ENCODE measurements around the gene ACP5. TPM values are rescaled to one million over a fixed set of nuclear protein-coding genes. Genes with fewer than 3 reads are reported as not detected.
"Not testable (repeated sequence)": the region's sequence is repeated elsewhere in the genome, so short reads cannot be mapped to it uniquely, and the experiment has no call there.

ACP5 gene
- 0.60 TPM for polyA plus RNA-seq (2013, experiment 1 of 2)
- polyA plus RNA-seq (2013, experiment 2 of 2) = 1.1 TPM

DNA sequence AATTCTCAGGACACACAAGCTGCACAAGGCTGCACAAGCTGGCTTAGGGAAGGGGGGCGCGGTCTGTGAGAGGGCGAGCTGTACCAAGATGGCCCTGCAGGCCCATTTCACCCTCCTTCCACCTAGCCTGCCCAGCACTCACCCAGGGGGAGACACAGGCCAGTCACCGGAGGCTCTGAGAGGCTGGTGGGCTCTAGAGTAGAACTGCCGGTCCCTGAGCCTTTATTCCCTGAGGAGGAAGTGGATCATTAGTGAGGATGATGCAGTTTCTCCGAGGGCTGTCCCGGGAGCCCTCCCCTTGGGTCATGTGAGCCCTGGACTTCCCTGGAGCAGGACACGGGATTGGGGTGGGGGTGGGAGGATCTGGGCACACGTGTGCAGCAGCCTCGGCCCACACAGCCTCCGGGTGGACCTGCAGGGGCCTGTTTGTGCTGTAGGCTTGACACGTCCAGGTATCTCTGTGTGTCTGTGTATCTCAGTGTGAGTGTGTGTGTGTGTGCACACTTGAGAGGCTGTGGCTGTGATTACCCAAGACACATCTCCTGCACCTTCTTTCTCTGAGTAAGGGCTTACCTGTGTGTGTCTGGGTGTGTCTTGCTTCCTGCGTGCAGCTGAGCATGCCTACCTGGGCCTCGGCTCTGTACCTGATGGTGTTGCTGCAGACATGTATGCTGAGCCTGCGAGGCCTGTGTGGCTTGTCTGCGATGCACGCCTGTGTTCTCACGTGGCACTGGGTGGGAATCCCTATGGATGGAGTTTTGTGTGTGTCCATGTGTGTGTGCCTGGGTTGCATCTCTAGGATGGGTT, at the start of gene ACP5:
ACP5 (minus strand) TSS at position 195 of the 807 bp plus-strand sequence. CDS start 328 bp downstream, outside the sequence.
- Histone ChIP-seq H3K4me3 (ENCODE audit: low read length) (peak within 1 kb of the TSS; percentile 51), H3K27ac (ENCODE audit: low read depth, low read length) (no peak within 1 kb of the TSS), H3K27me3 (ENCODE audit: insufficient read depth, low read length) (no peaks in the 10 kb centered on the region), H3K9ac (ENCODE audit: low read depth, low read length) (peak within 1 kb of the TSS; percentile 51; the same call in 1 of the 2 replicates), H3K36me3 (ENCODE audit: insufficient read depth, low read length) (no peaks in the 10 kb centered on the region), H3K4me1 (ENCODE audit: insufficient read depth, low read length) (peaks cover 3% of the 10 kb centered on the region; the same call in 1 of the 2 replicates), H3K9me3 (ENCODE audit: insufficient read depth, low read depth, low read length) (no peaks in the 10 kb centered on the region)
- WGBS = 87% methylated on average over 18 of the region's 18 CpGs

DNA sequence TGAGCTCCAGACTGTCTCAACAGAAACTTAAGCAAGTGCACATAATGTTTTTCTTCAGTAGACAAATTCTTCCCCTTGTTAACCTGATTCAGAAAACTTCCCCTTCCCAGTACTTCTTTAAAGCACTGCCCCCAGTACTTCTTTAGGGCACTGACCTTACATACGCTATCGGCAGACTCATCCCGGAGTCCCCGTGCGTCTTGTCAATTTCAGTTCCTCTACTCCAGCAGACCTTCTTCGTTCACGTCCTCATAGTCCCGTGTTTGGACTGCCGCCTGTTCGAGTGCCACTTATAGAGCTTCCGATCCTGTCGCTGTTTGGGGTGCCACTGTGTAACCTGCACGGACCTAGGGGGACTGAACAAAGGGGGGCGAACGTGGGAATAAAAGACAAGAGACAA, 48.8 kb upstream of the ACP5 start:
- no peak overlapping the region for H3K9ac ChIP-seq (ENCODE audit: low read depth, low read length)
- WGBS = 90% methylated on average over 15 of the region's 15 CpGs
- H3K9me3 ChIP-seq (ENCODE audit: insufficient read depth, low read depth, low read length) = no peaks in the 10 kb centered on the region
- H3K4me3 ChIP-seq (ENCODE audit: low read length) = no peak overlapping the region
- peaks cover 6% of the 10 kb centered on the region for H3K4me1 ChIP-seq (ENCODE audit: insufficient read depth, low read length)
- H3K27ac ChIP-seq (ENCODE audit: low read depth, low read length) = no peak overlapping the region
- H3K27me3 ChIP-seq (ENCODE audit: insufficient read depth, low read length) = peaks cover 13% of the 10 kb centered on the region; the same call in 1 of the 2 replicates
- H3K36me3 ChIP-seq (ENCODE audit: insufficient read depth, low read length) = no peaks in the 10 kb centered on the region; the same call in 1 of the 2 replicates

DNA sequence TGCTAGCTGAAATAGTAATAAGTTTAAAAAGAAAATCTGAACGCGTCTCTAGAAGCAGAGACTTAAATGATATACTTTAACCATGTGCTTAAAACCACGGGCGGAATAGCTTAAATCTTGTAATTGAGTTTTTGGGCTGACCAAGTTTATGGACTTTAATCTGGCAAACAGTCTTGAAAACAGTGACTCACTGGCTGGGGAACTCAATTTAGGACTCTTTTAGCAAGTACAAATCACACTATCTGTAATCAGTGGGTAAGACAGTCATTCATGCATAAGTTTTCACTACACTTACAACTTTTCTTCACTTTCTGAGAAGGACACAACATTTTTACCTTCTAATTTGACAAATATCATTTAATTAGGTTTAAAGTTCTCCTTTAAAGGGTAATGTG, 46.6 kb upstream of the ACP5 start:
- 91% methylated on average over 4 of the region's 4 CpGs for WGBS
- Histone ChIP-seq H3K9me3 (ENCODE audit: insufficient read depth, low read depth, low read length) (no peaks in the 10 kb centered on the region), H3K9ac (ENCODE audit: low read depth, low read length) (no peak overlapping the region), H3K27me3 (ENCODE audit: insufficient read depth, low read length) (peaks cover 13% of the 10 kb centered on the region; the same call in 1 of the 2 replicates), H3K4me3 (ENCODE audit: low read length) (peak overlapping the region; percentile 50), H3K36me3 (ENCODE audit: insufficient read depth, low read length) (peaks cover 19% of the 10 kb centered on the region), H3K27ac (ENCODE audit: low read depth, low read length) (no peak overlapping the region), H3K4me1 (ENCODE audit: insufficient read depth, low read length) (peaks cover 6% of the 10 kb centered on the region)

DNA sequence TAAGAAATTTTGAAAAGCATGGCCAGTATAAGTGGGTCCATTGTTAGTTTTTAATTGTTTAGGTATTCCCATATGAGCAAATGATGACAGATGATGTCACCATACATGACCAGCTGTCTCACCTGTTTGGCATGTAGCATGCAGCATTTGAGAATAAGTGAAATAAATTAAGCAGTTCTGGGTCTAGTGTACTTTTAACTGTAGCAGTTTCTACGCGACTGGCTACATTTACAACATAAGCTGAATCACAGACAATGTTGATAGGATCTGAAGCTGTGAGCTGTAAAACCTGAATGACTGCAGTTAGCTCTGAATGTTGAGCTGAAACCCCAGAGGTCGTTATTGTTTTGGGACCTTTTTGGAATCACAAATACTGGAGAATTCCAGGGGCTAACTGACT, 45.0 kb upstream of the ACP5 start:
- not testable (repeated sequence) for H3K27ac ChIP-seq (ENCODE audit: low read depth, low read length); H3K9ac ChIP-seq (ENCODE audit: low read depth, low read length); H3K4me1 ChIP-seq (ENCODE audit: insufficient read depth, low read length); H3K4me3 ChIP-seq (ENCODE audit: low read length)
- H3K9me3 ChIP-seq (ENCODE audit: insufficient read depth, low read depth, low read length) = peaks cover 16% of the 10 kb centered on the region
- H3K27me3 ChIP-seq (ENCODE audit: insufficient read depth, low read length) = peaks cover 13% of the 10 kb centered on the region; the same call in 1 of the 2 replicates
- 57% methylated on average over 1 of the region's 3 CpGs for WGBS
- peaks cover 36% of the 10 kb centered on the region for H3K36me3 ChIP-seq (ENCODE audit: insufficient read depth, low read length)

DNA sequence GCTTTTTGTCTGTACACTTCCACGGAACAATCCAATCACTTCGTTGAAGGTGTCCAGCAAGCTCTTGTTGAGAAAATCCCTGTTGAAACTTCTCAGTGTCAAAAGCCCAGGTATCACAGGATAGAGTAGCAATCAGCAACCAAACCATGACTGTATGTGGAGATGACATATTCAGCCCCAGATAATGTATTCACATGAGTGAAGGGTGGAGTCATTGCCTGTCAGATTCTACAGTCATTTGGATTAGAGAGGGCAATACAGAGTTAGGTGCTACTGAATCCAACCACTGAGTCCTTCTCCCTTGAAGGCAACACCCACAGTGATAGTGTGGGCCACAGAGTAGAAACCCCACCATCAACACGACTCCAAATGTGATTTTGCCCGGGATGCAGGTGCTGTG, 43.1 kb upstream of the ACP5 start:
- 87% methylated on average over 4 of the region's 4 CpGs for WGBS
- Histone ChIP-seq H3K4me1 (ENCODE audit: insufficient read depth, low read length) (peaks cover 6% of the 10 kb centered on the region), H3K27ac (ENCODE audit: low read depth, low read length) (no peak overlapping the region), H3K36me3 (ENCODE audit: insufficient read depth, low read length) (peaks cover 54% of the 10 kb centered on the region), H3K9ac (ENCODE audit: low read depth, low read length) (no peak overlapping the region), H3K27me3 (ENCODE audit: insufficient read depth, low read length) (peaks cover 13% of the 10 kb centered on the region; the same call in 1 of the 2 replicates), H3K9me3 (ENCODE audit: insufficient read depth, low read depth, low read length) (peaks cover 31% of the 10 kb centered on the region), H3K4me3 (ENCODE audit: low read length) (no peak overlapping the region)

DNA sequence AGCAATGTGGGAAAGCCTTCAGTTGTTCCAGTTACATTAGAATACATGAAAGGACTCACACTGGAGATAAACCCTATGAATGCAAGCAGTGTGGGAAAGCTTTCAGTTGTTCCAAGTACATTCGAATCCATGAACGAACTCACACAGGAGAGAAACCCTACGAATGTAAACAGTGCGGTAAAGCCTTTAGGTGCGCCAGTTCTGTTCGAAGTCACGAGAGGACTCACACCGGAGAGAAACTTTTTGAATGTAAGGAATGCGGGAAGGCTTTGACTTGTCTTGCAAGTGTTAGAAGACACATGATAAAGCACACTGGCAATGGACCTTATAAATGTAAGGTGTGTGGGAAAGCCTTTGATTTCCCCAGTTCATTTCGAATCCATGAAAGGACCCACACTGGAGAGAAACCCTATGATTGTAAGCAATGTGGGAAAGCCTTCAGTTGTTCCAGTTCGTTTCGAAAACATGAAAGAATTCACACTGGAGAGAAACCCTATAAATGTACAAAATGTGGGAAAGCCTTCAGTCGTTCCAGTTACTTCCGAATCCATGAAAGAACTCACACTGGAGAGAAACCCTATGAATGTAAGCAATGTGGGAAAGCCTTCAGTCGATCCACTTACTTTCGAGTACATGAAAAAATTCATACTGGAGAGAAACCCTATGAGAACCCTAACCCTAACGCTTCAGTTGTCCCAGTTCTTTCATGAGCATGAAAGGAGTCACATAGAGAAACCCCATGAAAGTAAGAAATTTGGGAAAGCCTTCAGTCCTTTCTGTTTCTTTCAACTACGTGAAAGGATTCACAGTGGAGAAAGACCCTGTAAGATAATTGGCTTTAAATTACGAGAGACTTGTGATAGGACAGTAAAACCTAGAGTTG, 40.0 kb upstream of the ACP5 start:
- WGBS = 96% methylated on average over 19 of the region's 19 CpGs
- no peak overlapping the region for H3K9ac ChIP-seq (ENCODE audit: low read depth, low read length)
- H3K27me3 ChIP-seq (ENCODE audit: insufficient read depth, low read length) = no peaks in the 10 kb centered on the region
- H3K4me1 ChIP-seq (ENCODE audit: insufficient read depth, low read length) = no peaks in the 10 kb centered on the region
- peaks cover 48% of the 10 kb centered on the region for H3K9me3 ChIP-seq (ENCODE audit: insufficient read depth, low read depth, low read length)
- H3K27ac ChIP-seq (ENCODE audit: low read depth, low read length) = no peak overlapping the region
- H3K4me3 ChIP-seq (ENCODE audit: low read length) = no peak overlapping the region
- peaks cover 74% of the 10 kb centered on the region for H3K36me3 ChIP-seq (ENCODE audit: insufficient read depth, low read length)

DNA sequence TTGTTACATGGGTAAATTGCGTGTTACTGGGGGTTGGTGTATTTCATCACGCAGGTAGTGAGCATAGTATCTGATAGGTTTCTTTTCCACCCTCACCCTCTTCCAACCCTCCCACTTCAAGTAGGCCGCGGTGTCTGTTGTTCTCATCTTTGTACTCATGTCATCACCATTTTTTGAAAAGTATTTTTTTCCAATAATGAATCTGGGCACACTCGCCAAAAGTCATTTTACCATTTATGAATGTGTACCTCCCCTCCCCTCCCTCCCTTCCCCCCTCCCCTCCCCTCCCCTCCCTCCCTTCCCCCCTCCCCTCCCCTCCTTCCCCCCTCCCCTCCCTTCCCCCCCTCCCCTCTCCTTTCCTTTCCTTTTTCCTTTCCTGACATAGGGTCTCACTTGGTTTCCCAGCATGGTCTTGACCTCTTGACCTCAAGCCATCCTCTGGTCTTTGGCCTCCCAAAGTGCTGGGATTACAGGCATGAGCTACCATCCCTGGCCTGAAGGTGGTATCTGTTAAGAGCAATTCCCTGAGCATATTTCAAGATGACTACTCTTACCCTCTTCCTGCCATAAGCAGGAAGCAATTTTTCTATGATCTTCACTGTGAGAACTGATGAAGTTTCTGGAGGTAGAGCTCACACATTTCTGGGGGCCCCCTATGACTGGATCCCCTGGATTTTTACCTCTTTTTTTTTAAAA, 35.5 kb upstream of the ACP5 start:
- H3K27me3 ChIP-seq (ENCODE audit: insufficient read depth, low read length) = no peaks in the 10 kb centered on the region
- peaks cover 48% of the 10 kb centered on the region for H3K9me3 ChIP-seq (ENCODE audit: insufficient read depth, low read depth, low read length)
- no peaks in the 10 kb centered on the region; the same call in 1 of the 2 replicates for H3K4me1 ChIP-seq (ENCODE audit: insufficient read depth, low read length)
- H3K9ac ChIP-seq (ENCODE audit: low read depth, low read length) = no peak overlapping the region
- WGBS = 97% methylated on average over 4 of the region's 5 CpGs
- no peak overlapping the region for H3K4me3 ChIP-seq (ENCODE audit: low read length)
- H3K27ac ChIP-seq (ENCODE audit: low read depth, low read length) = no peak overlapping the region
- peaks cover 55% of the 10 kb centered on the region for H3K36me3 ChIP-seq (ENCODE audit: insufficient read depth, low read length)

DNA sequence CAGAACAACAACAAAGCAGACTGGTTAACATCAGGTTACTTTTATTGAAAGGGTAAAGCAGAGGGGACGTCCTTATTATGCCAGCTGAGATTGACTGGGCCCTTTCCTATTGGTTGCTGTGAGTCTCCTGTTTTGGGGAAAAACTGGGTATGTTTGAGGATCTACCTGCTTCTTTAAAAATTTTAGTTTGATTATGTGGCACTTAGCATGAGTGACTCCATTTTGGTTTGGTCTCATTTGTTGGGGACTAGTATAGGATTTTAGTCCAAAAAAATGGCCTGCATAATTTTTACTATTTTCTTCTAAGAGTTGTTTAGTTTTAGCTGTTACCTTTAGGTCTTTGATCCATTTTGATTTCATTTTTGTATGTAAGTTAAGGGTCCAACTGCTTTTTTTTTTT, 34.3 kb upstream of the ACP5 start:
- H3K4me1 ChIP-seq (ENCODE audit: insufficient read depth, low read length) = no peaks in the 10 kb centered on the region; the same call in 1 of the 2 replicates
- no peaks in the 10 kb centered on the region for H3K27me3 ChIP-seq (ENCODE audit: insufficient read depth, low read length)
- H3K9ac ChIP-seq (ENCODE audit: low read depth, low read length) = no peak overlapping the region
- WGBS = 71% methylated on average over 1 of the region's 1 CpG
- H3K9me3 ChIP-seq (ENCODE audit: insufficient read depth, low read depth, low read length) = peaks cover 37% of the 10 kb centered on the region
- H3K4me3 ChIP-seq (ENCODE audit: low read length) = no peak overlapping the region
- peaks cover 52% of the 10 kb centered on the region for H3K36me3 ChIP-seq (ENCODE audit: insufficient read depth, low read length)
- no peak overlapping the region for H3K27ac ChIP-seq (ENCODE audit: low read depth, low read length)

DNA sequence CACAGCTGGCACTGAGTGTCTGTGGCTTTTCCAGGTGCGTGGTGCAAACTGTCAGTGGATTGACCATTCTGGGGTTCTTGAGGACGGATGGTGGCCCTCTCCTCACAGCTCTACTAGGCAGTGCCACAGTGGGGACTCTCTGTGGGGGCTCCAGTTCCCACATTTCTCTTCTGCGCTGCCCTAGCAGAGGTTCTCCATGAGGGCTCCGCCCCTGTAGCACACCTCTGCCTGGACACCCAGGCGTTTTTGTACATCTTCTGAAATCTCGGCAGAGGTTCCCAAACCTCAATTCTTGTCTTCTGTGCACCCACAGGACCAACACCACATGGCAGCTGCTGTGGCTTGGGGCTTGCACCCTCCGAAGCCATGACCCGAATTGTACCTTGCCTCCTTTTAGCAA, 29.0 kb upstream of the ACP5 start:
- peaks cover 46% of the 10 kb centered on the region for H3K36me3 ChIP-seq (ENCODE audit: insufficient read depth, low read length)
- H3K27ac ChIP-seq (ENCODE audit: low read depth, low read length) = no peak overlapping the region
- H3K4me1 ChIP-seq (ENCODE audit: insufficient read depth, low read length) = no peaks in the 10 kb centered on the region; the same call in 1 of the 2 replicates
- no peaks in the 10 kb centered on the region for H3K27me3 ChIP-seq (ENCODE audit: insufficient read depth, low read length)
- no peak overlapping the region for H3K9ac ChIP-seq (ENCODE audit: low read depth, low read length)
- H3K4me3 ChIP-seq (ENCODE audit: low read length) = no peak overlapping the region
- H3K9me3 ChIP-seq (ENCODE audit: insufficient read depth, low read depth, low read length) = peaks cover 38% of the 10 kb centered on the region
- WGBS = 96% methylated on average over 8 of the region's 8 CpGs

DNA sequence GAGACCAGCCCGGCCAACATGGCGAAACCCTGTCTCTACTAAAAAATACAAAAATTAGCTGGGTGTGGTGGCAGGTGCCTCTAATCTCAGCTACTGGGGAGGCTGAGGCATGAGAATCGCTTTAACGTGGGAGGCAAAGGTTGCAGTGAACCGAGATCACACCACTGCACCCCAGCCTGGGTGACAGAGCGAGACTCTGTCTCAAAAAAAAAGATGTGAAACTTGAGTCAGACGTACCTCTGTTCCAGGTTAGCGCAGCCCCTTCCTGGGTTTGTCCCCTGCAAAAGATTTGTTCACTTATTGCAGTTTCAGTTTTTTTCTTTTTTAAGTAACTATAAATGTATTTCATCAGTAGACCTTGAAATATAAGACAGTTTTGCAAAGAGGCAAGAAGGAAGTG, 22.3 kb upstream of the ACP5 start:
- not testable (repeated sequence) for H3K27ac ChIP-seq (ENCODE audit: low read depth, low read length); H3K27me3 ChIP-seq (ENCODE audit: insufficient read depth, low read length); H3K4me3 ChIP-seq (ENCODE audit: low read length); H3K9ac ChIP-seq (ENCODE audit: low read depth, low read length)
- 98% methylated on average over 8 of the region's 8 CpGs for WGBS
- H3K36me3 ChIP-seq (ENCODE audit: insufficient read depth, low read length) = peaks cover 27% of the 10 kb centered on the region
- H3K4me1 ChIP-seq (ENCODE audit: insufficient read depth, low read length) = peaks cover 14% of the 10 kb centered on the region
- peaks cover 12% of the 10 kb centered on the region; the same call in 1 of the 2 replicates for H3K9me3 ChIP-seq (ENCODE audit: insufficient read depth, low read depth, low read length)

Data from HUES64 (cell line).